GM19238 (cell line): ENCODE data around the gene SNAI3.
"Not testable (repeated sequence)": the region's sequence is repeated elsewhere in the genome, so short reads cannot be mapped to it uniquely, and the experiment has no call there.

ENCODE experiments used
- DNase-seq: peaks from one replicate; pipeline ENCODE4 v3.0.0; 2011; ENCODE audit warnings: low spot score; ENCODE audit not compliant: insufficient read length

Gene SNAI3

GRCh38 chr16:88669980-88670379, 16.3 kb downstream of the SNAI3 start:
- DNase-seq: no peak

GRCh38 chr16:88669493-88669892, 16.8 kb downstream of the SNAI3 start:
- DNase-seq: not testable (repeated sequence)

- no peak for DNase-seq
Observed at GRCh38 chr16:88667461-88667860, 18.8 kb downstream of the SNAI3 start.

GRCh38 chr16:88665570-88665969, 20.7 kb downstream of the SNAI3 start:
- DNase-seq: no peak

GRCh38 chr16:88665148-88665547, 21.2 kb downstream of the SNAI3 start:
- DNase-seq: no peak

- DNase-seq: peak; percentile 100
Observed at GRCh38 chr16:88662843-88663606, 23.3 kb downstream of the SNAI3 start, which contains the start of gene MVD. Gene MVD, minus strand, starts transcription at chr16:88663091. Its CDS starts 11 bp downstream, at chr16:88663080.

- DNase-seq: no peak
Observed at GRCh38 chr16:88662222-88662842, 24.0 kb downstream of the SNAI3 start.

GRCh38 chr16:88661468-88661867, 24.8 kb downstream of the SNAI3 start:
- DNase-seq: no peak

GRCh38 chr16:88659160-88659559, 27.1 kb downstream of the SNAI3 start:
- DNase-seq: no peak

- DNase-seq: no peak
Observed at GRCh38 chr16:88658714-88659113, 27.6 kb downstream of the SNAI3 start.

GRCh38 chr16:88657371-88657770, 28.9 kb downstream of the SNAI3 start:
- no peak for DNase-seq

- DNase-seq: no peak
Observed at GRCh38 chr16:88656291-88656980, 29.9 kb downstream of the SNAI3 start.

- DNase-seq: no peak
Observed at GRCh38 chr16:88655733-88656281, 30.5 kb downstream of the SNAI3 start.

- no peak for DNase-seq
Observed at GRCh38 chr16:88655053-88655732, 31.1 kb downstream of the SNAI3 start.

GRCh38 chr16:88654363-88655052, 31.8 kb downstream of the SNAI3 start:
- no peak for DNase-seq

GRCh38 chr16:88653596-88654362, 32.5 kb downstream of the SNAI3 start:
- no peak for DNase-seq

- DNase-seq: no peak
Observed at GRCh38 chr16:88653101-88653500, 33.2 kb downstream of the SNAI3 start.

GRCh38 chr16:88652762-88653063, 33.6 kb downstream of the SNAI3 start:
- DNase-seq: no peak

- DNase-seq: no peak
Observed at GRCh38 chr16:88651989-88652761, 34.1 kb downstream of the SNAI3 start.
